Stimulated activated CD4-positive, alpha-beta T cell treated with anti-CD3 and anti-CD28 coated beads, Interleukin-15, amount 100 ng/mL, for 1 hour (primary cell): Measurements from ENCODE around the gene PPP2R5A.
"Not testable (repeated sequence)": the region's sequence is repeated elsewhere in the genome, so short reads cannot be mapped to it uniquely, and the experiment has no call there.

Experiments used
- DNase-seq, 2 donors: peaks; one replicate each; pipeline ENCODE4 v3.0.0-alpha.2; 2020; ENCODE audit warnings: low read depth in 1 of 2, low spot score in 1 of 2

PPP2R5A gene

DNA sequence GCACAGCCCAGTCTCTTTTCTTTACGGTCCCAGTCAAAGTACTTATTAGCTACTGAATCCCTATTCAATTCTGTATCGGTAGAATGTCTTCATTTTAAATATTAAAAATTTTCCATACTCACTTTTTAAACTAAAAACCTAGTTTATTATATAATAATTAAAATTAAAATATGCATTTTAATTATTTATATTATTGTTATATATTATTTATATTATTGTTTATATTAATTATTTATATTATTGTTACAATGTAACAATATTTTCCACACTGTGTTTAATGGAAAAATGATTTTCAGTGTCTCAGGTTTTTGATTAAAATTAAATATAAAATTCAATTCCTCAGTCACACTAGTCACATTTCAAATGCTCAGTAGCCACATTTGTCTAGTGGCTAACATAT lies 18.2 kb upstream of the PPP2R5A start:
- DNase-seq, result no peak

DNA sequence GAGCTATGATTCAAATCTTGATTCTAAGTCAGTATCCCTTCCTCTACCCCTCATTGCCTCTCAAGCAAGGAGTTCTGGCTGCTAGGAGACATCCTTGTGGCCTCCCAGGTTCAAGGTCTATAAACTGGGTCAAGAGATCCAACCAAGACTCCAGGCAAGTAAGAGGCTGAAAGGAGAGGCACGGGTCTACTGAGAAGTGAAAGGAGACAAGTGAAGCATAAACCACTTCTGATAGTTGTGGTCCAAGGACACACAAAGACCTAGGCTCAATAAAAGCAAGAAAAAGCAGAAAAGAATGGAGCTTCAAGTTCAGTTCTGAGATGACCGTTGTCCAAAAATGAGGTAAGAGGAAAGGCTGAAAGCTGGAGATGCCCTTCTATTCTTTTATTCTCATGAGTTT lies 17.8 kb upstream of the PPP2R5A start:
- DNase-seq, result no peak

- no peak for DNase-seq
Measured at GRCh38 chr1:212269306-212269705, 15.9 kb upstream of the PPP2R5A start.

GRCh38 chr1:212270564-212270963 lies 14.6 kb upstream of the PPP2R5A start:
- no peak for DNase-seq

GRCh38 chr1:212271234-212271633 lies 14.0 kb upstream of the PPP2R5A start:
- DNase-seq, result no peak

GRCh38 chr1:212271823-212272485 lies 13.3 kb upstream of the PPP2R5A start:
- no peak for DNase-seq

DNA sequence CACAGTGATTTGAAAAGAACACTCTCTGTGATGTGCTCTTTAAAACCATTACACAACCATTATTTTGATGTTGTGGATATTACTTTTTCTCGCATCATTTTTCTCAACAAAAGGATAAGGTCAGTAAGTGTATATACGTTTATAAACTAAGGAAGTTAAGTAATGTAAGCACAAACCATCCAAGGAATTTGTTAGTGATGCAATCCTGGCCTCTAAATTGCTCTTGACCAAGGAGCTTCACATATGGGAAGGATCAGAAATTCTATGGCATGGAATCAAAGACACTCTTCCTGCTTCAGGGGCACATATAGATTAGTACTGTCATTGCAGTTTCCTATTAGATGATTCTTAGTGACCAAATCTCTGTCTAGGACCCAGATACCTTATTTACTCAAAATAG lies 3.6 kb upstream of the PPP2R5A start:
- DNase-seq, result no peak

- DNase-seq, result no peak
Measured at GRCh38 chr1:212283741-212284140, 1.5 kb upstream of the PPP2R5A start.

- no peak for DNase-seq
Measured at GRCh38 chr1:212284332-212284743, 872 bp upstream of the PPP2R5A start.

DNA sequence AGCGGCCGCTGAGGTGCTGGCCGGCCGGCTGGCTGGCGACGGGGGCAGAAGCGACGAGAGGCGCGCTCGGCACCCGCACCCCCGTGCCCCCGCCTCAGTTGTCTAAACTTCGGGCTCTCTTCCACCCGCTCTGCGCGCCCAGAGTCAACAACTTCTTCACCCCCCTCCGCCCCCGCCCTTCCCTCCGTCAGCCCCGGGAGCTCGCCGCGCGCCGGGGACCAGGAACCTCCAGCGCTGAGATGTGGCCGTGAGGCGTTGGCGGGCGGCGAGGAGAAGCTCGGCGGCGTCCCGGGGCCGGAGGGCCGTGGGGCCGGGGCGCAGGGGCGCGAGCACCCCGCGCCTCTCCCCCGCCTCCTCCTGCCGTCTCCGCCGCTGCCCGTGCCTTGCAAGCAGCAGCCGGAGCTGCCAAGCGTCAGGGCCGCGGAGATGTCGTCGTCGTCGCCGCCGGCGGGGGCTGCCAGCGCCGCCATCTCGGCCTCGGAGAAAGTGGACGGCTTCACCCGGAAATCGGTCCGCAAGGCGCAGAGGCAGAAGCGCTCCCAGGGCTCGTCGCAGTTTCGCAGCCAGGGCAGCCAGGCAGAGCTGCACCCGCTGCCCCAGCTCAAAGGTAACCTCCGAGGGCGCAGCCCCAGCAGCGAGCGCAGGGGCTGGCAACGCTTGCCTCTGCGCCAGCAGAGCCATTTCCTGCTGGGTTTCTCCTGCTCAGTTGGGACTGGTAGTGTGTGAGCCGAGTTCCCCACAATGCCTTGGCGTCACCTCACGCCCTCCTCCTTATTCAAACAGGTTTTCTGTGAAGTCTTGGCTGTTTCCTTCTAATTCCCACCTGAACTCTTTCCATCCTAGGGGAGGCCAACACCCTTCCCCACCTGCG lies 710 bp downstream of the PPP2R5A start:
- DNase-seq, result peak; percentile 48 to 54

DNA sequence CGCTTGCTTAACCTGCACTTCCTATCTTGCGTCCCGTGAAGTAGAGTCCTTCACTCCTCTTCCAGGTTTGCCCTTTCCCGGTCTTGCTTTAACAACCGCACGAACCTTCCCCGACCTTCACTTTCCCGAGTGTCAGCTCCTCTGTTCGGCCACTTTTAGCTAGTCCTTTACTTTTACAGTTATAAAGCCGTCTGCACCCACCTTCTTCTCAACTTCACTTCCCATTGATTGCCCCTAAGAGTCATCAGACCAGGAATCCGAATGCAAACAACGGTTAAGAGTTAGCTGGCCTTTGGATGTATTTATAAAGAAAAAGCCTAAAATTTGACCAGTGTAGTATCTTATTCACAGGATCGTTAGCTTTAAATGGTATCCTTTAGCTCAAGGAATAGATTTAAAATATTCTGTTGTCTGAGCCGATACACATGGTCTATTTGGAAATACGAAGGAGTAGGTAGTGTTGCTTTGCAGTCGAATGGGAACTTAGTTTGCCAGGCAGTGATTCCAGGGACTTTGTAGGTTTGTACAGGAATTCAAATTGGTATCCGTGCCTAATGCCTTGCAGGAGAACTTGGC lies 1.4 kb downstream of the PPP2R5A start:
- no peak for DNase-seq

DNA sequence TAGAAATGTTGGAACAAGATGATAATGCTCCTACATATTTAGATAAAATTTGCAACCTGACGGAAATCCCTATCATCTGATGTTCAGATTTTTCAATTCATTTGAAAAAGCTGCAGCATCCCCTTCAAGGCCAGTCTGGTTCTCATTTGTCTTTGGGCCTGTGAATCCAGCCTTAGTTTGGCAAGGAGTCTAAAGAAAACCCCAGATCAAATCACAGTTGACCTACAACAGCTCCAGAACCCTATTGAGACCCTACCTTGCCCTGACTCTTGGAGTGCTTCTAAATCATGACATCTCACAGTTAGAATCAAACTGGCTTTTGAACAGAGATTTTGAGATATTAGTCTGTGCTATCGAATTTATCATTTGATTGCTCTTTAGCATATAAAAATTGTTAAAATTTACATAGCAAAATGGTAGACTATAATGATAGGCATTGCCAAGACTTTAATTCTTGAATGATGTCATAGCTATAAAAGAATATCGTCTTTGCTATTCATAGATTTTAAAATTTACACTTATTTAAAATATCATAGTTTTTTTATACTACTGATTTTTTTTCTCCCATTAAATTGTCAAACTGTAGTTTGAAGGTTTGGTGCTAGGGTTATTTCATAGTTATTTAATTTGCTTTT lies 2.2 kb downstream of the PPP2R5A start:
- no peak for DNase-seq

DNA sequence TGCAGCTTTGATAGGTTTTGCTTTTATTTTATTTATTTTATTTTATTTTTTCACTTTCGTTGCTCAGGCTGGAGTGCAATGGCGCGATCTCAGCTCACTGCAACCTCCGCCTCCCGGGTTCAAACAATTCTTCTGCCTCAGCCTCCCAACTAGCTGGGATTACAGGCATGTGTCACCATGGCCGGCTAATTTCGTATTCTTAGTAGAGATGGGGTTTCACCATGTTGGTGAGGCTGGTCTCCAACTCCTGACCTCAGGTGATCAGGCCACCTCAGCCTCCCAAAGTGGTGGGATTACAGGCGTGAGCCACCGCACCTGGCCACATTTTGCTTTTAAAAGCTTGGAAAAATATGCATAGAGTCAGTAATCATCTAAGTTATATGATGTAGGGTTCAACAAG lies 2.8 kb downstream of the PPP2R5A start:
- DNase-seq, result not testable (repeated sequence)

- DNase-seq, result no peak
Measured at GRCh38 chr1:212288615-212289014, 3.4 kb downstream of the PPP2R5A start.

DNA sequence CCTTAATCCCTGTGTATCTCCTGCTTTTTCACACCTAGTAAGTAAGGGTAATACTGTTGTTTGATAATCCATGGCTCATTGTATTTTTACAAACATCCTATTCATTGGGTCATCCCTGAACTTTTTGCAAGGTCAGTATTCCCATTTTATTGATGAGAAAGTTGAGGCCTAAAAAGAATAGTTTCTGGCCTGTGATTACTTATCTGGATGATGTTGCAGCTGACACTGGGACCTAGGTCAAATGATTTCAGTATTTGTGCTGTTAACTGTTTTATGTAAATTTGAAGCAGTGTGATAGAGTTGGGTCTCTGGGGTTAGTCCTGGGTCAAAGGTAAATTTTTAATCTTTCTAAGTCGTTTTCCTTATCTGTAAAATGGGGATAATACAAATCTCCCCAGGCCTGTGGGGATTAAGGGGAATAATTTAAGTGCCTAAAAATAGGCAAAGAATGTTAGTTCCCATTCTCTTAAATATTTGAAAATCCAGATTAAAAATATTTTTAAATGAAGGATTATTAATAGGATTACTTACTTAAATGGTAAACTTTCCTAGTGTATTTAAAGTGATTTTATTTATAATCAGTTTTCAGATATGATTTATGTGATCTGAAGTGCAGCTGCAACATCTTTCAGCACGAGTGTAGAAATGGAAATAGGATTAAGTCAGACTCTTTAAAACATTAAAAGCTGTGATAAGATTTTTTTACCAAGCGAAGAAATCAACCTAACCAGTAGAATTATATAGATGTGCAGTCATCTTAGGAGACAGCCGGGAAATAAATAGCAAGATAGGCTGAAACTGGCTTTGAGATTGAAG lies 4.3 kb downstream of the PPP2R5A start:
- no peak for DNase-seq

DNA sequence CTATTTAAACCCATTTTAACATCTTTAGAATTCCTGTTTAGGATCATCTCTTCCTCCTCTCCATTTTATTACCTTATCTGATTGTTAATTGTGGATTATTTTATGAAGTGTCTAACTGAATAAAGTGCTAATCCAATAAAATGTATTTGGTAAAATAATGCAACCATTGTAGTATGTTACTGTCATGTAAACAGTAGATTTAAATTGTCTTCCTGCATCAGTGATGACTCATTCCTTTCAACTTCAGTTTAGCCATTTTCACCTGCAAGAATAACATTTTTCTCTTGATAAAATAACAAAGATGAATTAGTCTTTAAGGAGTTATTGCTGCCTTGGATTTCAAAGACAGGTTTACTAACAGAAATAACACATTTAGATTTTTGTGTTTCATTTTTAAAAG lies 5.4 kb downstream of the PPP2R5A start:
- DNase-seq, result no peak

GRCh38 chr1:212291505-212292134 lies 6.4 kb downstream of the PPP2R5A start:
- DNase-seq, result no peak

DNA sequence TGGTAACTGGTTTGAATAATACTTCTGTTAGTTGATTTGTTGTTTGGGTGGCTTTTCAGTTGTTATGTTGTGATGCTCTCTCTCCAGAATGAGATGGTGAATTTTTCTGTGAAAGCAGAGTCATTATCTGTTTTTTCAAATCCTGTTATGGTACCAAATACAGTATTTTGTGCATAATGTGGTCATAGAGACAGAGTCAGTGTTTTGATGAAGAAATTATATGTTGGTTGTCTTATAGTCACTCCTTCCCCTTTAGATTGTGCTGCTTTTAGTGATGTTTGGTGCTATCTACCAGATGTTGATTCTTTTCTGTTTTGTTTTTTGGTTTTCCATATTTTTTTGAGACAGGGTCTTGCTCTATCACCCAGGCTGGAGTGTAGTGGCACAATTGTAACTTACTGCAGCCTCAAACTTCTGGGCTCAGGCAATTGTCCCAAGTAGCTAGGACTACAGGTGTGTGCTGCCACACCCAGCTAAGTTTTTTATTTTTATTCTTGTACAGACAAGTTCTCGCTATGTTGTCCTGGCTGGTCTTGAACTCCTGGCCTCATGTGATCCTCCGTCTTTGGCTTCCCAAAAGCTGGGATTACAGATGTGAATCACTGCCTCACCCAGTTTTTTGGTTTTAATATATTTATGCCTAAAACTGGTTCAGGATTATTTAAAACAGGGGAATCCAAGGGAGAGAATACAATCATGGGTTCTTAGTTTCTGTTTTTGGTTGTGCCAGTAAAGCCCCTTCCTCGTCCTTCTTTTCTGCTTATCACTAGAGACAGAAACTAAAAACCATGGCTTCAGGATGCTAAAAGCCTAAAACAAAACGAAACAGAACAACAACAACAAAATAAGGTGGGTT lies 7.3 kb downstream of the PPP2R5A start:
- no peak for DNase-seq

DNA sequence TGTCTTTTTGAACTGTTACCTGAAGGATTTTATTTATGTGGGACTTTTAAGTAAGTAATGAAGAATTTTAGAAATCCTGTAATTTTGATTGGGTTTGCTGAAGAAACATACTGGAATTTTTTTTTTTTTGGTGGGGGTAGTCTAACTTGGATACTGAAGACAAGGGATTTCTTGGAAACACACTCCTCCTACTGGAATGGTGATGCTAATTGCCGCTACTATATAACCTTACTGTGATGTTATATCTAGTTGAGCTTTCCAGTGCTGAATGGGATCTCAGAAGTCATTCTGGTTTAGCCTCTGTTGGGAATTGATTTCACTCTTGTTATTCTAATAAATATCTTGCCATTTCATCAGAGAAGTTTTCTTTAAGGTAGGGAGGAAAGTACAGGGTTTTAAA lies 8.4 kb downstream of the PPP2R5A start:
- no peak for DNase-seq

DNA sequence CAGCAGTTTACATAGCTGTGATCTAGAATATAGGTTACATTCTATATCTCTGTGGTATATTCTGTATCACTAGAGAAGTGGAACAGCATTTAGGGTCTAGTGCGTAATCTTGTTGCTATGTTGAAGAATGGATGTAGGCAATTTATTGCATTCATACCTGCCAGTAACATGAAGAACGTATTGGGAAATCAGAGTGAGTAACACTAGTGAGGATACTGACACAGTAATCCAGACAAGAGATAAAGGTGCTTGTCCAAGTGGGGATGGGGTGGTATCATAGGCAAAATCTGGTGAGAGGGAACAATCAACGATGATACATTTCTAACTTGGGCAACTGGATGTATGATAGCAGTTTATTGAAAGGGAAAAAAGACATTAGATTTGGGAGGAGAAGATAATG lies 9.8 kb downstream of the PPP2R5A start:
- DNase-seq, result no peak
